NCI-H2227 (cell line): Measurements from ENCODE around the gene TIGD2.

ENCODE experiments used
- DNase-seq: peaks from one replicate; lab custom pipeline; 2025; ENCODE audit not compliant: unreplicated experiment; lab: John Stamatoyannopoulos, UW

TIGD2 gene

GRCh38 chr4:89110986-89111832 lies at the start of gene TIGD2:
Gene TIGD2 (plus strand): TSS chr4:89111533. CDS start chr4:89112975, 1,442 bp downstream.
- peak; percentile 90 for DNase-seq

- no peak for DNase-seq
Observed at GRCh38 chr4:89064848-89065247, 46.5 kb upstream of the TIGD2 start.

- no peak for DNase-seq
Observed at GRCh38 chr4:89067417-89067816, 43.9 kb upstream of the TIGD2 start.

- DNase-seq = no peak
Observed at GRCh38 chr4:89069481-89069880, 41.9 kb upstream of the TIGD2 start.

GRCh38 chr4:89070041-89070440 lies 41.3 kb upstream of the TIGD2 start:
- no peak for DNase-seq

GRCh38 chr4:89071311-89071710 lies 40.0 kb upstream of the TIGD2 start:
- DNase-seq = no peak

GRCh38 chr4:89072921-89073320 lies 38.4 kb upstream of the TIGD2 start:
- no peak for DNase-seq

GRCh38 chr4:89077761-89078160 lies 33.6 kb upstream of the TIGD2 start:
- DNase-seq = no peak

GRCh38 chr4:89078300-89078699 lies 33.0 kb upstream of the TIGD2 start:
- DNase-seq = no peak

- no peak for DNase-seq
Observed at GRCh38 chr4:89099034-89099433, 12.3 kb upstream of the TIGD2 start.

- DNase-seq = no peak
Observed at GRCh38 chr4:89099471-89099870, 11.9 kb upstream of the TIGD2 start.

GRCh38 chr4:89100853-89101252 lies 10.5 kb upstream of the TIGD2 start:
- DNase-seq = no peak

GRCh38 chr4:89101256-89102161 lies 9.8 kb upstream of the TIGD2 start:
- DNase-seq = no peak

- DNase-seq = no peak
Observed at GRCh38 chr4:89105726-89106125, 5.6 kb upstream of the TIGD2 start.

GRCh38 chr4:89108091-89108490 lies 3.2 kb upstream of the TIGD2 start:
- DNase-seq = no peak

GRCh38 chr4:89109841-89110540 lies 1.3 kb upstream of the TIGD2 start:
- no peak for DNase-seq

- DNase-seq = peak; percentile 26
Observed at GRCh38 chr4:89110541-89110985, 770 bp upstream of the TIGD2 start.

- peak; percentile 16 for DNase-seq
Observed at GRCh38 chr4:89111833-89112563, 665 bp downstream of the TIGD2 start.

GRCh38 chr4:89113415-89113814 lies 2.1 kb downstream of the TIGD2 start:
- DNase-seq = no peak

- no peak for DNase-seq
Observed at GRCh38 chr4:89114100-89114499, 2.8 kb downstream of the TIGD2 start.

- DNase-seq = no peak
Observed at GRCh38 chr4:89117115-89117514, 5.8 kb downstream of the TIGD2 start.
